HepG2 (cell line): ENCODE results near the gene ZNF134. TPM values are rescaled to one million over a fixed set of nuclear protein-coding genes. Genes with fewer than 3 reads are reported as not detected.

Experiments
- GRHL1 ChIP-seq: sonication (generic); formaldehyde crosslinking; conservative IDR thresholded peaks from 2 replicates; pipeline ENCODE4 v1.8.0; 2022; ENCODE audit warnings: missing genetic modification reagents
- HNRNPLL ChIP-seq: fragments of 200-400 bp; formaldehyde crosslinking; IDR thresholded peaks from 2 replicates; pipeline ENCODE4 v1.6.1; 2017; ENCODE audit warnings: mild to moderate bottlenecking, low read depth, low read length; ENCODE audit not compliant: poor library complexity, severe bottlenecking
- KDM3A ChIP-seq: IDR thresholded peaks from 2 replicates; pipeline ENCODE4 v1.6.1; 2018; ENCODE audit warnings: low read depth, missing compliant biosample characterization
- KLF15 ChIP-seq: sonication (generic); formaldehyde crosslinking; IDR thresholded peaks from 2 replicates; pipeline ENCODE4 v1.8.1; 2023; ENCODE audit warnings: borderline replicate concordance, mild to moderate bottlenecking, inconsistent platforms, missing genetic modification reagents, mixed read lengths
- MED13 ChIP-seq: sonication (generic); formaldehyde crosslinking; IDR thresholded peaks from 2 replicates; pipeline ENCODE4 v1.5.0; 2020; ENCODE audit warnings: missing genetic modification reagents
- NFE2L1 ChIP-seq: sonication (generic); formaldehyde crosslinking; IDR thresholded peaks from 2 replicates; pipeline ENCODE4 v1.4.0; 2020; ENCODE audit warnings: missing genetic modification reagents, mild to moderate bottlenecking, borderline replicate concordance
- SPEN ChIP-seq: sonication (generic); formaldehyde crosslinking; IDR thresholded peaks from 2 replicates; pipeline ENCODE4 v1.5.1; 2020; ENCODE audit warnings: low read depth, mild to moderate bottlenecking, missing genetic modification reagents
- SRSF1 ChIP-seq: fragments of 200-400 bp; formaldehyde crosslinking; optimal IDR thresholded peaks from 2 replicates; pipeline ENCODE3; 2017; ENCODE audit warnings: mild to moderate bottlenecking, low read depth, low read length, moderate library complexity
- SUZ12 ChIP-seq: fragments of 150-350 bp; IDR thresholded peaks from 2 replicates; pipeline ENCODE4 v1.6.1; 2014; ENCODE audit warnings: low read depth, low read length
- TEAD2 ChIP-seq: sonication (generic); formaldehyde crosslinking; IDR thresholded peaks from 2 replicates; pipeline ENCODE4 v1.9.0; 2021; ENCODE audit warnings: missing genetic modification reagents
- TOPORS ChIP-seq: sonication (generic); formaldehyde crosslinking; IDR thresholded peaks from 2 replicates; pipeline ENCODE4 v1.8.0; 2023; ENCODE audit warnings: mild to moderate bottlenecking, missing genetic modification reagents
- ZNF10 ChIP-seq: sonication (generic); formaldehyde crosslinking; IDR thresholded peaks from 2 replicates; pipeline ENCODE4 v1.4.0; 2020; ENCODE audit warnings: mild to moderate bottlenecking, low read depth, missing genetic modification reagents, borderline replicate concordance
- ZNF230 ChIP-seq: sonication (generic); formaldehyde crosslinking; IDR thresholded peaks from 2 replicates; pipeline ENCODE4 v1.4.0; 2020; ENCODE audit warnings: mild to moderate bottlenecking, missing genetic modification reagents
- ZNF274 ChIP-seq: sonication (generic); formaldehyde crosslinking; IDR thresholded peaks from 2 replicates; pipeline ENCODE4 v1.5.1; 2020; ENCODE audit warnings: mild to moderate bottlenecking, missing genetic modification reagents
- ZNF557 ChIP-seq: sonication (generic); formaldehyde crosslinking; IDR thresholded peaks from 2 replicates; pipeline ENCODE4 v1.4.0; 2020; ENCODE audit warnings: missing genetic modification reagents
- ZNF674 ChIP-seq: sonication (generic); formaldehyde crosslinking; IDR thresholded peaks from 2 replicates; pipeline ENCODE4 v1.5.0; 2020; ENCODE audit warnings: low read depth, mild to moderate bottlenecking, missing genetic modification reagents
- ZNF747 ChIP-seq: sonication (generic); formaldehyde crosslinking; IDR thresholded peaks from 2 replicates; pipeline ENCODE4 v1.8.1; 2023; ENCODE audit warnings: missing genetic modification reagents, mild to moderate bottlenecking, borderline replicate concordance
- polyA plus RNA-seq, 8 experiments: library from polyadenylated mRNA; depleted of rRNA in 3 of 8; stranded (reverse) in 7 of 8; unstranded in 1 of 8; fragments of >200 nt; fragmentation: Illumina TruSeq in 4 of 8; extraction: Trizol in 4 of 8; gene quantifications; 2 replicates each; pipeline versions ENCODE4 v1.2.1 to v1.2.3, GENCODE V29; 2011 to 2016; ENCODE audit warnings: low read depth in 4 of 8, missing spikeins in 1 of 8, mixed read lengths in 1 of 8; ENCODE audit not compliant: insufficient read depth in 1 of 8
- total RNA-seq, 5 experiments: library from RNA; depleted of rRNA; stranded (reverse); fragments of >200 nt; fragmentation: Illumina TruSeq; extraction: Trizol; gene quantifications; 2 replicates each; pipeline ENCODE4 v1.2.3, GENCODE V29; 2016; ENCODE audit warnings: low read depth in 1 of 5
- TF ChIP-seq, protein P1 (sequence below): sonication (generic); formaldehyde crosslinking; conservative IDR thresholded peaks from 2 replicates; pipeline ENCODE4 v1.4.0; 2020; ENCODE audit warnings: missing genetic modification reagents
- TF ChIP-seq, protein P2 (sequence below): sonication (generic); formaldehyde crosslinking; IDR thresholded peaks from 2 replicates; pipeline ENCODE4 v1.5.0; 2020; ENCODE audit warnings: mild to moderate bottlenecking, missing genetic modification reagents, borderline replicate concordance
- TF ChIP-seq, protein P3 (sequence below): sonication (generic); formaldehyde crosslinking; IDR thresholded peaks from 2 replicates; pipeline ENCODE4 v1.4.0; 2020; ENCODE audit warnings: missing genetic modification reagents

The ZNF134 gene
- total and polyA plus RNA-seq, 2 of the 13 experiments (the other 11 are each of a cell fraction or from before 2014, with no cell fraction given) = 6.8 to 17.1 TPM

- peak; percentile 50; the same call in 1 of the 2 replicates for TF ChIP-seq ZNF274 (CRISPR knock-in tag)
- peak; percentile 73 for TF ChIP-seq TOPORS (CRISPR knock-in tag)
- TF ChIP-seq, protein P1, sequence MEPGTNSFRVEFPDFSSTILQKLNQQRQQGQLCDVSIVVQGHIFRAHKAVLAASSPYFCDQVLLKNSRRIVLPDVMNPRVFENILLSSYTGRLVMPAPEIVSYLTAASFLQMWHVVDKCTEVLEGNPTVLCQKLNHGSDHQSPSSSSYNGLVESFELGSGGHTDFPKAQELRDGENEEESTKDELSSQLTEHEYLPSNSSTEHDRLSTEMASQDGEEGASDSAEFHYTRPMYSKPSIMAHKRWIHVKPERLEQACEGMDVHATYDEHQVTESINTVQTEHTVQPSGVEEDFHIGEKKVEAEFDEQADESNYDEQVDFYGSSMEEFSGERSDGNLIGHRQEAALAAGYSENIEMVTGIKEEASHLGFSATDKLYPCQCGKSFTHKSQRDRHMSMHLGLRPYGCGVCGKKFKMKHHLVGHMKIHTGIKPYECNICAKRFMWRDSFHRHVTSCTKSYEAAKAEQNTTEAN (CRISPR knock-in tag) = peak; percentile 19; the same call in 1 of the 2 replicates
- TF ChIP-seq, protein P2, sequence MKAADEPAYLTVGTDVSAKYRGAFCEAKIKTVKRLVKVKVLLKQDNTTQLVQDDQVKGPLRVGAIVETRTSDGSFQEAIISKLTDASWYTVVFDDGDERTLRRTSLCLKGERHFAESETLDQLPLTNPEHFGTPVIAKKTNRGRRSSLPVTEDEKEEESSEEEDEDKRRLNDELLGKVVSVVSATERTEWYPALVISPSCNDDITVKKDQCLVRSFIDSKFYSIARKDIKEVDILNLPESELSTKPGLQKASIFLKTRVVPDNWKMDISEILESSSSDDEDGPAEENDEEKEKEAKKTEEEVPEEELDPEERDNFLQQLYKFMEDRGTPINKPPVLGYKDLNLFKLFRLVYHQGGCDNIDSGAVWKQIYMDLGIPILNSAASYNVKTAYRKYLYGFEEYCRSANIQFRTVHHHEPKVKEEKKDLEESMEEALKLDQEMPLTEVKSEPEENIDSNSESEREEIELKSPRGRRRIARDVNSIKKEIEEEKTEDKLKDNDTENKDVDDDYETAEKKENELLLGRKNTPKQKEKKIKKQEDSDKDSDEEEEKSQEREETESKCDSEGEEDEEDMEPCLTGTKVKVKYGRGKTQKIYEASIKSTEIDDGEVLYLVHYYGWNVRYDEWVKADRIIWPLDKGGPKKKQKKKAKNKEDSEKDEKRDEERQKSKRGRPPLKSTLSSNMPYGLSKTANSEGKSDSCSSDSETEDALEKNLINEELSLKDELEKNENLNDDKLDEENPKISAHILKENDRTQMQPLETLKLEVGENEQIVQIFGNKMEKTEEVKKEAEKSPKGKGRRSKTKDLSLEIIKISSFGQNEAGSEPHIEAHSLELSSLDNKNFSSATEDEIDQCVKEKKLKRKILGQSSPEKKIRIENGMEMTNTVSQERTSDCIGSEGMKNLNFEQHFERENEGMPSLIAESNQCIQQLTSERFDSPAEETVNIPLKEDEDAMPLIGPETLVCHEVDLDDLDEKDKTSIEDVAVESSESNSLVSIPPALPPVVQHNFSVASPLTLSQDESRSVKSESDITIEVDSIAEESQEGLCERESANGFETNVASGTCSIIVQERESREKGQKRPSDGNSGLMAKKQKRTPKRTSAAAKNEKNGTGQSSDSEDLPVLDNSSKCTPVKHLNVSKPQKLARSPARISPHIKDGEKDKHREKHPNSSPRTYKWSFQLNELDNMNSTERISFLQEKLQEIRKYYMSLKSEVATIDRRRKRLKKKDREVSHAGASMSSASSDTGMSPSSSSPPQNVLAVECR (CRISPR knock-in tag) = peak; percentile 93
- TF ChIP-seq KLF15 (CRISPR knock-in tag) = peak; percentile 52; the same call in 1 of the 2 replicates
- no peak for TF ChIP-seq ZNF10 (CRISPR knock-in tag)
- TF ChIP-seq HNRNPLL = peak; percentile 52
- no peak for TF ChIP-seq ZNF557 (CRISPR knock-in tag)
- peak; percentile 69; the same call in 1 of the 2 replicates for TF ChIP-seq MED13
- 0 out of 2 replicates have a peak, but pooled peaks have one; percentile 81 for TF ChIP-seq ZNF230 (CRISPR knock-in tag)
- TF ChIP-seq NFE2L1 (CRISPR knock-in tag) = no peak
- TF ChIP-seq SPEN (CRISPR knock-in tag) = peak; percentile 85
- TF ChIP-seq, protein P3, sequence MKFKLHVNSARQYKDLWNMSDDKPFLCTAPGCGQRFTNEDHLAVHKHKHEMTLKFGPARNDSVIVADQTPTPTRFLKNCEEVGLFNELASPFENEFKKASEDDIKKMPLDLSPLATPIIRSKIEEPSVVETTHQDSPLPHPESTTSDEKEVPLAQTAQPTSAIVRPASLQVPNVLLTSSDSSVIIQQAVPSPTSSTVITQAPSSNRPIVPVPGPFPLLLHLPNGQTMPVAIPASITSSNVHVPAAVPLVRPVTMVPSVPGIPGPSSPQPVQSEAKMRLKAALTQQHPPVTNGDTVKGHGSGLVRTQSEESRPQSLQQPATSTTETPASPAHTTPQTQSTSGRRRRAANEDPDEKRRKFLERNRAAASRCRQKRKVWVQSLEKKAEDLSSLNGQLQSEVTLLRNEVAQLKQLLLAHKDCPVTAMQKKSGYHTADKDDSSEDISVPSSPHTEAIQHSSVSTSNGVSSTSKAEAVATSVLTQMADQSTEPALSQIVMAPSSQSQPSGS (CRISPR knock-in tag) = peak; percentile 21; the same call in 1 of the 2 replicates
- TF ChIP-seq SRSF1 = no peak
- TF ChIP-seq TEAD2 (CRISPR knock-in tag) = 0 out of 2 replicates have a peak, but pooled peaks have one; percentile 23
- TF ChIP-seq ZNF747 (CRISPR knock-in tag) = peak; percentile 28; the same call in 1 of the 2 replicates
- TF ChIP-seq KDM3A (CRISPR knock-in tag) = 0 out of 2 replicates have a peak, but pooled peaks have one; percentile 44
- peak; percentile 74 for TF ChIP-seq SUZ12
- no peak for TF ChIP-seq GRHL1 (CRISPR knock-in tag)
- no peak for TF ChIP-seq ZNF674 (CRISPR knock-in tag)
Measured at GRCh38 chr19:57613941-57614743, at the start of gene ZNF134 (continued).
